Left forelimb (tissue), 1 donor: ENCODE data around the gene MMP20.

Source experiments
- DNase-seq: peaks from one replicate; pipeline ENCODE4 v3.0.0-alpha.2; 2018; ENCODE audit warnings: low spot score

The MMP20 gene

GRCh38 chr11:102592131-102592530, 33.0 kb downstream of the MMP20 start:
- no peak for DNase-seq

GRCh38 chr11:102591160-102591718, 33.9 kb downstream of the MMP20 start:
- DNase-seq: no peak

- DNase-seq: no peak
Measured at GRCh38 chr11:102590276-102591049, 34.7 kb downstream of the MMP20 start.

GRCh38 chr11:102589047-102589459, 36.1 kb downstream of the MMP20 start:
- DNase-seq: no peak

GRCh38 chr11:102587722-102588121, 37.4 kb downstream of the MMP20 start:
- DNase-seq: no peak

- no peak for DNase-seq
Measured at GRCh38 chr11:102583141-102583873, 41.8 kb downstream of the MMP20 start.

- DNase-seq: no peak
Measured at GRCh38 chr11:102582140-102582539, 43.0 kb downstream of the MMP20 start.

- no peak for DNase-seq
Measured at GRCh38 chr11:102581066-102581465, 44.1 kb downstream of the MMP20 start.

- DNase-seq: no peak
Measured at GRCh38 chr11:102580185-102580951, 44.8 kb downstream of the MMP20 start.

GRCh38 chr11:102577723-102578122, 47.4 kb downstream of the MMP20 start:
- DNase-seq: no peak

- no peak for DNase-seq
Measured at GRCh38 chr11:102577182-102577581, 48.0 kb downstream of the MMP20 start.

GRCh38 chr11:102576350-102576749, 48.8 kb downstream of the MMP20 start:
- DNase-seq: no peak

- DNase-seq: no peak
Measured at GRCh38 chr11:102575012-102575411, 50.1 kb downstream of the MMP20 start.

- DNase-seq: no peak
Measured at GRCh38 chr11:102573851-102574250, 51.3 kb downstream of the MMP20 start.

GRCh38 chr11:102572554-102573220, 52.4 kb downstream of the MMP20 start:
- no peak for DNase-seq

GRCh38 chr11:102568851-102569250, 56.3 kb downstream of the MMP20 start:
- DNase-seq: no peak

- DNase-seq: no peak
Measured at GRCh38 chr11:102566112-102566511, 59.0 kb downstream of the MMP20 start.

GRCh38 chr11:102564110-102564509, 61.0 kb downstream of the MMP20 start:
- no peak for DNase-seq

- no peak for DNase-seq
Measured at GRCh38 chr11:102561636-102562035, 63.5 kb downstream of the MMP20 start.

GRCh38 chr11:102560555-102561011, 64.5 kb downstream of the MMP20 start:
- DNase-seq: no peak

GRCh38 chr11:102559839-102560238, 65.3 kb downstream of the MMP20 start:
- no peak for DNase-seq

- DNase-seq: no peak
Measured at GRCh38 chr11:102555091-102555490, 70.0 kb downstream of the MMP20 start.
